Spleen (tissue), 7 donors: ENCODE measurements around the gene ATP6V0E1.

ENCODE experiments used
- CTCF ChIP-seq, 11 experiments: fragments of 200-600 bp in 7 of 11; fragments of 450-650 bp in 4 of 11; sonication (generic) in 4 of 11; IDR thresholded peaks in 8 of 11; conservative IDR thresholded peaks in 3 of 11; 1 replicate in 7 of 11; 2 replicates in 4 of 11; pipeline versions ENCODE4 v1.4.0 to v1.8.0; 2016 to 2021; ENCODE audit warnings: antibody characterized with exemption in 11 of 11, inconsistent platforms in 4 of 11, mild to moderate bottlenecking in 1 of 11
- POLR2AphosphoS5 ChIP-seq, 3 donors: sonication (generic); formaldehyde crosslinking; IDR thresholded peaks; one replicate each; pipeline ENCODE4 v1.5.1; 2017; ENCODE audit warnings: antibody characterized with exemption in 3 of 3
- donor health status: DM: no; HTN: no; CAD: no; lungs with moderate emphysema.
- donor health status: DM: no; HTN: no; CAD: no.
- donor health status: DM: no; HTN: no; CAD: no.

GRCh38 chr5:172979778-172980177 is 3.8 kb upstream of the ATP6V0E1 start:
- TF ChIP-seq POLR2AphosphoS5 (IDR thresholded peaks at IDR 0.05), result no peak
- no peak for TF ChIP-seq CTCF (IDR thresholded peaks at IDR 0.05 in 8 of 11, conservative IDR thresholded peaks at IDR 0.05 in 3 of 11)
